OCI-LY7 (cell line): ENCODE results near the gene MAPK8IP1. TPM values are rescaled to one million over a fixed set of nuclear protein-coding genes. Genes with fewer than 3 reads are reported as not detected.

Experiments
- BruUV-seq: library from RNA; stranded (reverse); fragments of 400-500 nt; replicated peaks from 2 replicates; lab custom pipeline; 2021; lab: Mats Ljungman, UMichigan
- CTCF ChIA-PET: fragments of 300-600 bp; sonication (Branson Sonifier 250); formaldehyde crosslinking; loops from one replicate; lab custom pipeline; 2022; ENCODE audit warnings: antibody characterized with exemption; ENCODE audit not compliant: unreplicated experiment; lab: Charles Lee
- POLR2A ChIA-PET: fragments of 300-600 bp; sonication (Branson Sonifier 250); formaldehyde crosslinking; loops from one replicate; lab custom pipeline; 2022; ENCODE audit warnings: antibody characterized with exemption; lab: Charles Lee
- DNase-seq: peaks from one replicate; pipeline ENCODE4 v3.0.0-alpha.2; 2015; ENCODE audit warnings: low spot score
- H2AFZ ChIP-seq: fragments of 200-600 bp; sonication (generic), shearing (Covaris generic); 2 replicates; pipeline ENCODE4 v1.6.1; 2014; ENCODE audit warnings: mild to moderate bottlenecking, antibody characterized with exemption, low read length, moderate library complexity
- H3K27ac ChIP-seq: fragments of 200-600 bp; sonication (generic); 2 replicates; pipeline ENCODE4 v1.5.1; 2014; ENCODE audit warnings: mixed run types, low read depth, mild to moderate bottlenecking, moderate library complexity, low read length, inconsistent platforms; ENCODE audit not compliant: poor library complexity, severe bottlenecking
- H3K36me3 ChIP-seq: fragments of 200-600 bp; sonication (generic); 2 replicates; pipeline ENCODE4 v1.6.1; 2014; ENCODE audit warnings: mild to moderate bottlenecking, antibody characterized with exemption, low read length, moderate library complexity, mixed read lengths; ENCODE audit not compliant: insufficient read depth
- H3K4me1 ChIP-seq: fragments of 200-600 bp; sonication (generic); 2 replicates; pipeline ENCODE4 v1.5.1; 2014; ENCODE audit warnings: mild to moderate bottlenecking, low read length; ENCODE audit not compliant: insufficient read depth, poor library complexity, severe bottlenecking
- H3K4me2 ChIP-seq: fragments of 200-600 bp; sonication (generic); 2 replicates; pipeline ENCODE4 v1.6.1; 2014; ENCODE audit warnings: mild to moderate bottlenecking, low read length
- H3K4me3 ChIP-seq: fragments of 200-600 bp; sonication (generic); 2 replicates; pipeline ENCODE4 v1.5.1; 2014; ENCODE audit warnings: mild to moderate bottlenecking, low read depth, low read length; ENCODE audit not compliant: poor library complexity, severe bottlenecking
- H3K79me2 ChIP-seq: fragments of 200-600 bp; sonication (generic); 2 replicates; pipeline ENCODE4 v1.6.1; 2016; ENCODE audit warnings: low read depth, mild to moderate bottlenecking, low read length, moderate library complexity, mixed read lengths; ENCODE audit not compliant: insufficient read depth
- H3K9me2 ChIP-seq: fragments of 200-600 bp; sonication (generic); 2 replicates; pipeline ENCODE4 v1.6.1; 2016; ENCODE audit warnings: mild to moderate bottlenecking, low read length, mixed read lengths; ENCODE audit not compliant: insufficient read depth
- H3K9me3 ChIP-seq: fragments of 200-600 bp; sonication (generic); 2 replicates; pipeline ENCODE4 v1.6.1; 2014; ENCODE audit warnings: mild to moderate bottlenecking, mixed run types, low read length, mixed read lengths
- H4K20me1 ChIP-seq: fragments of 200-600 bp; sonication (generic); 2 replicates; pipeline ENCODE4 v1.6.1; 2014; ENCODE audit warnings: mild to moderate bottlenecking, antibody characterized with exemption, low read length, moderate library complexity, mixed read lengths; ENCODE audit not compliant: insufficient read depth
- EZH2phosphoT487 ChIP-seq: fragments of 200-600 bp; sonication (generic); IDR thresholded peaks from 2 replicates; pipeline ENCODE4 v1.6.1; 2018; ENCODE audit warnings: low read depth, borderline replicate concordance, mild to moderate bottlenecking, mixed run types, antibody characterized with exemption, low read length, moderate library complexity, mixed read lengths
- intact Hi-C: fragments of 100-400 bp; cut with micrococcal nuclease; formaldehyde crosslinking; loops from one replicate; pipeline ENCODE4 v1.10.0; 2022; ENCODE audit not compliant: unreplicated experiment
- total RNA-seq, 2 experiments: library from RNA; depleted of rRNA in 1 of 2; stranded (reverse); fragments of >200 nt in 1 of 2; shearing (Covaris generic) in 1 of 2; gene quantifications; 2 replicates each; pipeline ENCODE4 v1.2.3, GENCODE V29; 2014 to 2022
- TF ChIP-seq, protein P1 (sequence below): fragments of 200-600 bp; sonication (generic); conservative IDR thresholded peaks from 2 replicates; pipeline ENCODE4 v1.5.1; 2014; ENCODE audit warnings: mild to moderate bottlenecking, antibody characterized with exemption, low read length, moderate library complexity, mixed read lengths

Gene MAPK8IP1
- total RNA-seq, 2 experiments from 2014 or later: 2.2 TPM

DNA sequence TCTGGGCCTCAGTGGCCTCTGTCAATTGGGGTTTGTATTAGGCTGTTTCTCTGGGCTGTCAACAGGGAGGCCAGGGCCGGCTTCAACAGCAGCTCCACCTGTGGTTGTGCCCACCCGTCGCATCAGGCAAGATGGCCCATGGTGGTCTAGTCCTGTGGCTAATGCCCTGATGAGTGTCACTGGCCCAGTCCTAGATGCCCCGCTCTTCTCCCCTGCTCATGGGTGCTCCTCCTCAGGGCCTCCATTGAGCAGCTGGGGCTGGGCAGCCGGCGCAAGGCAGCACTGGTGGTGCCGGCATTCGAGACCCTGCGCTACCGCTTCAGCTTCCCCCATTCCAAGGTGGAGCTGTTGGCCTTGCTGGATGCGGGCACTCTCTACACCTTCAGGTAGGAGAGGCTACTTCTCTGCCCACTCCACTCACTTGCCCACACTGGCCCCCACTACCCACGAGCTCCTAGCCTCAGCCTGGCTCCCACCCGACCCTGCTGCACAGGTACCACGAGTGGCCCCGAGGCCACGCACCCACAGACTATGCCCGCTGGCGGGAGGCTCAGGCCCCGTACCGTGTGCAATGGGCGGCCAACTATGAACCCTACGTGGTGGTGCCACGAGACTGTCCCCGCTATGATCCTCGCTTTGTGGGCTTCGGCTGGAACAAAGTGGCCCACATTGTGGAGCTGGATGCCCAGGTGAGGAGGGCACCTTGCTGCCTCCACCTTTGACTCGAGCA lies 42.4 kb downstream of the MAPK8IP1 start:
- DNase-seq: no peak
- Histone ChIP-seq H3K9me3 (no peaks in the 10 kb centered on the region), H3K36me3 (peaks cover 7% of the 10 kb centered on the region; the same call in 1 of the 2 replicates), H3K79me2 (peaks cover 17% of the 10 kb centered on the region), H4K20me1 (no peaks in the 10 kb centered on the region), H3K27ac (no peak overlapping the region), H3K9me2 (no peaks in the 10 kb centered on the region), H3K4me3 (no peak overlapping the region), H3K4me2 (no peak overlapping the region), H2AFZ (no peak overlapping the region), H3K4me1 (peaks cover 56% of the 10 kb centered on the region)
- POLR2A ChIA-PET: interaction anchor here (0.8 to 1.2 kb wide), 3 partner anchors 9 to 11 kb away, joined by 3 to 5 read pairs (median 4); partner anchors contain the start of gene PEX16
- no TSS peak for BruUV-seq
- no peak for TF ChIP-seq EZH2phosphoT487
- TF ChIP-seq, protein P1, sequence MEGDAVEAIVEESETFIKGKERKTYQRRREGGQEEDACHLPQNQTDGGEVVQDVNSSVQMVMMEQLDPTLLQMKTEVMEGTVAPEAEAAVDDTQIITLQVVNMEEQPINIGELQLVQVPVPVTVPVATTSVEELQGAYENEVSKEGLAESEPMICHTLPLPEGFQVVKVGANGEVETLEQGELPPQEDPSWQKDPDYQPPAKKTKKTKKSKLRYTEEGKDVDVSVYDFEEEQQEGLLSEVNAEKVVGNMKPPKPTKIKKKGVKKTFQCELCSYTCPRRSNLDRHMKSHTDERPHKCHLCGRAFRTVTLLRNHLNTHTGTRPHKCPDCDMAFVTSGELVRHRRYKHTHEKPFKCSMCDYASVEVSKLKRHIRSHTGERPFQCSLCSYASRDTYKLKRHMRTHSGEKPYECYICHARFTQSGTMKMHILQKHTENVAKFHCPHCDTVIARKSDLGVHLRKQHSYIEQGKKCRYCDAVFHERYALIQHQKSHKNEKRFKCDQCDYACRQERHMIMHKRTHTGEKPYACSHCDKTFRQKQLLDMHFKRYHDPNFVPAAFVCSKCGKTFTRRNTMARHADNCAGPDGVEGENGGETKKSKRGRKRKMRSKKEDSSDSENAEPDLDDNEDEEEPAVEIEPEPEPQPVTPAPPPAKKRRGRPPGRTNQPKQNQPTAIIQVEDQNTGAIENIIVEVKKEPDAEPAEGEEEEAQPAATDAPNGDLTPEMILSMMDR: no peak
- CTCF ChIA-PET: no interaction called here
- intact Hi-C loops: no loop called here

DNA sequence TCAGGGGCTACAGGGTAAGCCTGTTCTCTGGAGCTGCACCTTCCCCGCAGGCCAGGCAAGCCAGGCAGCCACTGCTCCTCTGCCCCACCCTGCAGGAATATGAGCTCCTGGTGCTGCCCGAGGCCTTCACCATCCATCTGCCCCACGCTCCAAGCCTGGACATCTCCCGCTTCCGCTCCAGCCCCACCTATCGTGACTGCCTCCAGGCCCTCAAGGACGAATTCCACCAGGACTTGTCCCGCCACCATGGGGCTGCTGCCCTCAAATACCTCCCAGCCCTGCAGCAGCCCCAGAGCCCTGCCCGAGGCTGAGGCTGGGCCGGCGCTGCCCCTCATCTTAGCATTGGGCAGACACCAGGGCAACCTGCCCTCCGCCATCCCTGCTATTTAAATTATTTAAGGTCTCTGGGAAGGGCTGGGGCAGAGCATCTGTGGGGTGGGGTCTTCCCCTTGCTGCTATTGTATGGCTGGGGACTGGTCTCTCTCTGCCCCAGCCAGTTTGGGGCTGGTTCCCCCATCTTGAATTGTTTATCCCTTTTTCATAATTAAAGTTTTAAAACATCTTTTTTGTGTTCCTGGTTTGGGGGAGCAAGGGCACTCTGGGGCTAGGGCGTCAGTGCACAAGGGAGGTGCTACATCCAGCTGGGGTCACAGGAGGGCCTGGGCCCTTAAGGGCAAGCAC lies 43.2 kb downstream of the MAPK8IP1 start:
- H3K4me1 ChIP-seq: peaks cover 54% of the 10 kb centered on the region
- TF ChIP-seq, protein P1: no peak
- POLR2A ChIA-PET: interaction anchor here (1.2 to 3.1 kb wide), 3 partner anchors 9 to 11 kb away, joined by 5 to 33 read pairs (median 7); partner anchors contain the start of gene PEX16

More for the DNA sequence above, 43.2 kb downstream of the MAPK8IP1 start:
- CTCF ChIA-PET: no interaction called here
- no TSS peak for BruUV-seq
- Histone ChIP-seq H2AFZ (no peak overlapping the region), H3K9me2 (no peaks in the 10 kb centered on the region), H3K4me2 (peak overlapping the region; percentile 86), H3K9me3 (no peaks in the 10 kb centered on the region), H3K27ac (peak overlapping the region; percentile 95), H3K36me3 (peaks cover 7% of the 10 kb centered on the region; the same call in 1 of the 2 replicates), H4K20me1 (no peaks in the 10 kb centered on the region), H3K4me3 (no peak overlapping the region), H3K79me2 (peaks cover 19% of the 10 kb centered on the region)
- no peak for DNase-seq
- intact Hi-C loops: no loop called here
